H9 (cell line): ENCODE results near the gene BUB1. TPM values are rescaled to one million over a fixed set of nuclear protein-coding genes. Genes with fewer than 3 reads are reported as not detected.
A peak's percentile ranks its signal among the peaks of the same experiment; 100 is the strongest.

ENCODE experiments used
- DNase-seq: peaks from one replicate; pipeline ENCODE4 v3.0.0-alpha.2; 2017
- H2AFZ ChIP-seq: one replicate; pipeline ENCODE4 v1.6.1; 2013; ENCODE audit warnings: mild to moderate bottlenecking, low read length, control low read depth, moderate library complexity
- H2AK5ac ChIP-seq: 2 replicates; pipeline ENCODE4 v1.6.1; 2013; ENCODE audit warnings: low read length, control low read depth, mixed read lengths; ENCODE audit not compliant: insufficient read length
- H2BK120ac ChIP-seq: one replicate; pipeline ENCODE4 v1.6.1; 2013; ENCODE audit warnings: low read depth, mild to moderate bottlenecking, low read length, control low read depth, inconsistent platforms; ENCODE audit not compliant: poor library complexity, severe bottlenecking
- H2BK12ac ChIP-seq: 2 replicates; pipeline ENCODE4 v1.6.1; 2013; ENCODE audit warnings: low read length, control low read depth, mixed read lengths, low read depth; ENCODE audit not compliant: insufficient read length
- H2BK15ac ChIP-seq: 2 replicates; pipeline ENCODE4 v1.6.1; 2013; ENCODE audit warnings: low read depth, low read length, control low read depth
- H2BK20ac ChIP-seq: one replicate; pipeline ENCODE4 v1.6.1; 2013; ENCODE audit warnings: low read depth, mild to moderate bottlenecking, low read length, control low read depth, inconsistent platforms; ENCODE audit not compliant: poor library complexity, severe bottlenecking
- H2BK5ac ChIP-seq: 2 replicates; pipeline ENCODE4 v1.6.1; 2013; ENCODE audit warnings: low read length, control low read depth, mixed read lengths; ENCODE audit not compliant: insufficient read length
- H3K14ac ChIP-seq: 2 replicates; pipeline ENCODE4 v1.6.1; 2013; ENCODE audit warnings: low read length, control low read depth; ENCODE audit not compliant: insufficient read depth
- H3K18ac ChIP-seq: 2 replicates; pipeline ENCODE4 v1.6.1; 2013; ENCODE audit warnings: low read depth, mild to moderate bottlenecking, mixed read lengths, low read length, control low read depth; ENCODE audit not compliant: insufficient read length
- H3K23ac ChIP-seq: 2 replicates; pipeline ENCODE4 v1.6.1; 2013; ENCODE audit warnings: low read length, control low read depth, mixed read lengths, low read depth; ENCODE audit not compliant: insufficient read length
- H3K23me2 ChIP-seq: 2 replicates; pipeline ENCODE4 v1.6.1; 2013; ENCODE audit warnings: low read depth, mild to moderate bottlenecking, mixed read lengths, low read length, control low read depth; ENCODE audit not compliant: insufficient read length, poor library complexity, severe bottlenecking
- H3K27ac ChIP-seq: 2 replicates; pipeline ENCODE4 v1.5.1; 2013; ENCODE audit warnings: low read length, control low read depth, mixed read lengths, low read depth; ENCODE audit not compliant: insufficient read length
- H3K27me3 ChIP-seq: 2 replicates; pipeline ENCODE4 v1.6.1; 2013; ENCODE audit warnings: low read length, control low read depth, inconsistent platforms; ENCODE audit not compliant: insufficient read depth
- H3K4ac ChIP-seq: 2 replicates; pipeline ENCODE4 v1.6.1; 2013; ENCODE audit warnings: low read depth, mild to moderate bottlenecking, control low read depth, inconsistent platforms, low read length, moderate library complexity
- H3K4me1 ChIP-seq: 2 replicates; pipeline ENCODE4 v1.6.1; 2013; ENCODE audit warnings: low read length, control low read depth, inconsistent platforms; ENCODE audit not compliant: insufficient read depth
- H3K4me2 ChIP-seq: 2 replicates; pipeline ENCODE4 v1.6.1; 2013; ENCODE audit warnings: low read length, control low read depth, mixed read lengths; ENCODE audit not compliant: insufficient read length, insufficient read depth
- H3K56ac ChIP-seq: 2 replicates; pipeline ENCODE4 v1.6.1; 2013; ENCODE audit warnings: low read depth, mild to moderate bottlenecking, mixed read lengths, low read length, control low read depth; ENCODE audit not compliant: insufficient read length
- H3K79me1 ChIP-seq: 2 replicates; pipeline ENCODE4 v1.6.1; 2013; ENCODE audit warnings: low read depth, mild to moderate bottlenecking, moderate library complexity, low read length, control low read depth, inconsistent platforms; ENCODE audit not compliant: insufficient read depth, poor library complexity, severe bottlenecking
- H3K79me2 ChIP-seq: 2 replicates; pipeline ENCODE4 v1.6.1; 2013; ENCODE audit warnings: low read length, control low read depth, inconsistent platforms; ENCODE audit not compliant: insufficient read depth
- H3K9ac ChIP-seq: 2 replicates; pipeline ENCODE4 v1.6.1; 2013; ENCODE audit warnings: low read length, control low read depth, mixed read lengths; ENCODE audit not compliant: insufficient read length; ENCODE audit errors: extremely low read depth
- H3K9me3 ChIP-seq: one replicate; pipeline ENCODE4 v1.6.1; 2013; ENCODE audit warnings: low read depth, low read length, inconsistent platforms; ENCODE audit not compliant: control insufficient read depth
- H3T11ph ChIP-seq: one replicate; pipeline ENCODE4 v1.6.1; 2013; ENCODE audit warnings: mild to moderate bottlenecking, low read length, control low read depth, inconsistent platforms
- H4K20me1 ChIP-seq: one replicate; pipeline ENCODE4 v1.6.1; 2013; ENCODE audit not compliant: control insufficient read depth, insufficient read length, insufficient read depth
- H4K5ac ChIP-seq: 2 replicates; pipeline ENCODE4 v1.6.1; 2013; ENCODE audit warnings: low read depth, mild to moderate bottlenecking, mixed read lengths, low read length, control low read depth; ENCODE audit not compliant: insufficient read length
- H4K8ac ChIP-seq: replicated peaks from 2 replicates; pipeline ENCODE4 v1.6.1; 2013; ENCODE audit warnings: low read length, control low read depth, mixed read lengths, low read depth; ENCODE audit not compliant: insufficient read length
- H4K91ac ChIP-seq: 2 replicates; pipeline ENCODE4 v1.6.1; 2013; ENCODE audit warnings: low read depth, mild to moderate bottlenecking, moderate library complexity, mixed read lengths, low read length, control low read depth; ENCODE audit not compliant: insufficient read length
- H3K27ac Mint-ChIP-seq, 3 experiments: 2 replicates in 2 of 3; 3 replicates in 1 of 3; pipeline ENCODE4 v1.8.0; 2020 to 2021; ENCODE audit warnings: mixed read lengths in 3 of 3, mild to moderate bottlenecking in 1 of 3, moderate library complexity in 1 of 3
- H3K27me3 Mint-ChIP-seq: 2 replicates; pipeline ENCODE4 v1.8.0; 2021; ENCODE audit warnings: low read depth, mild to moderate bottlenecking, moderate library complexity, mixed read lengths
- H3K36me3 Mint-ChIP-seq, 3 experiments: 2 replicates in 2 of 3; 3 replicates in 1 of 3; pipeline ENCODE4 v1.8.0; 2020 to 2021; ENCODE audit warnings: low read depth in 3 of 3, mixed read lengths in 3 of 3; ENCODE audit not compliant: insufficient read depth in 1 of 3
- H3K4me1 Mint-ChIP-seq, 2 experiments: 2 replicates each; pipeline ENCODE4 v1.8.0; 2020; ENCODE audit warnings: mixed read lengths in 2 of 2
- H3K4me3 Mint-ChIP-seq, 2 experiments: 2 replicates in 1 of 2; 3 replicates in 1 of 2; pipeline ENCODE4 v1.8.0; 2020 to 2021; ENCODE audit warnings: mild to moderate bottlenecking in 2 of 2, mixed read lengths in 2 of 2, moderate library complexity in 1 of 2
- H3K9me3 Mint-ChIP-seq, 2 experiments: 2 replicates in 1 of 2; 3 replicates in 1 of 2; pipeline ENCODE4 v1.8.0; 2020; ENCODE audit warnings: mild to moderate bottlenecking in 2 of 2, mixed read lengths in 2 of 2, moderate library complexity in 1 of 2
- WGBS: extraction: QIAGEN DNeasy Blood & Tissue Kit; methylation state at CpG from one replicate; pipeline ENCODE4 v1.1.7; 2013; ENCODE audit warnings: missing lambda C conversion rate, low lambda C conversion rate, mixed read lengths; ENCODE audit not compliant: insufficient read length; ENCODE audit errors: extremely low coverage; 5-methylcytosine and 5-hydroxymethylcytosine counted together
- total RNA-seq: library from RNA; stranded (reverse); gene quantifications from 2 replicates; pipeline ENCODE4 v1.2.1, GENCODE V29; 2021
- TF ChIP-seq, protein P1 (sequence below): fragments of 200-600 bp; sonication (generic); conservative IDR thresholded peaks from 3 replicates; pipeline ENCODE4 v1.8.0; 2021; ENCODE audit warnings: antibody characterized with exemption, mild to moderate bottlenecking

BUB1 gene
- total RNA-seq, 1 experiment from 2014 or later: 144 TPM

DNA sequence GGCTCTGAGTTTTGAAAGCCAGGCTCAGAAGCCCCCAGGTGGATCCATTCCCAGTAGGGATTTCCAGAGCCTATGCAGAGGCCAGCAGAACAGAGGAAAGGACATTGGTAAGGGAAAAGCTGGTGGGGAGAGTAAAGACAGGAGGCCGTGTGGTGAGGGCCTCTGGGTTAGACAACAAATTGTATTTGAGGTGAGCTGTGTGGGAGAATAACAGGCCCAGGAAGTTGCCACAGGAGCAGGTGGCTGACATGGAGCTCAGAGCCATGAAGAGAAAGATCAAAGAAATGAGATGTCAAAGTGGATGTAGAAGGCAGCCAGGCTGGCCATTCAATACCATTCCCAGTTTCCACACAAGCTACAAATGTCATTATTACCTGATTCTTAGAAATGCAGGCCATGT lies 8.8 kb downstream of the BUB1 start:
- Mint-ChIP-seq H3K4me3 (no peak overlapping the region), H3K27me3 (no peaks in the 10 kb centered on the region), H3K36me3 (peaks cover 70 to 96% (median 94%) of the 10 kb centered on the region in 3 experiments), H3K9me3 (no peaks in the 10 kb centered on the region), H3K4me1 (peaks cover under 1 to 8% of the 10 kb centered on the region in 2 experiments; a peak in 3 of 4 replicates), H3K27ac (peak overlapping the region in 2 of 3 experiments; percentile 7 to 55; a peak in 2 of 7 replicates)
- Histone ChIP-seq H2AFZ (no peak overlapping the region), H3K9me3 (no peaks in the 10 kb centered on the region), H3K27me3 (no peaks in the 10 kb centered on the region), H3T11ph (no peak overlapping the region), H3K23me2 (no peaks in the 10 kb centered on the region), H3K56ac (no peak overlapping the region), H2BK120ac (no peak overlapping the region), H2BK20ac (no peak overlapping the region), H3K18ac (no peak overlapping the region), H2BK5ac (no peak overlapping the region), H3K27ac (no peak overlapping the region), H3K79me2 (no peaks in the 10 kb centered on the region; the same call in 1 of the 2 replicates), H4K5ac (no peak overlapping the region), H3K4ac (no peak overlapping the region), H3K4me2 (no peak overlapping the region), H2BK15ac (no peak overlapping the region), H4K20me1 (no peaks in the 10 kb centered on the region), H3K14ac (no peak overlapping the region), H4K8ac (no peak overlapping the region), H4K91ac (no peak overlapping the region), H3K23ac (no peak overlapping the region), H3K79me1 (peaks cover 6% of the 10 kb centered on the region), H3K4me1 (no peaks in the 10 kb centered on the region), H2AK5ac (no peak overlapping the region), H3K9ac (no peak overlapping the region), H2BK12ac (no peak overlapping the region)
- TF ChIP-seq, protein P1, sequence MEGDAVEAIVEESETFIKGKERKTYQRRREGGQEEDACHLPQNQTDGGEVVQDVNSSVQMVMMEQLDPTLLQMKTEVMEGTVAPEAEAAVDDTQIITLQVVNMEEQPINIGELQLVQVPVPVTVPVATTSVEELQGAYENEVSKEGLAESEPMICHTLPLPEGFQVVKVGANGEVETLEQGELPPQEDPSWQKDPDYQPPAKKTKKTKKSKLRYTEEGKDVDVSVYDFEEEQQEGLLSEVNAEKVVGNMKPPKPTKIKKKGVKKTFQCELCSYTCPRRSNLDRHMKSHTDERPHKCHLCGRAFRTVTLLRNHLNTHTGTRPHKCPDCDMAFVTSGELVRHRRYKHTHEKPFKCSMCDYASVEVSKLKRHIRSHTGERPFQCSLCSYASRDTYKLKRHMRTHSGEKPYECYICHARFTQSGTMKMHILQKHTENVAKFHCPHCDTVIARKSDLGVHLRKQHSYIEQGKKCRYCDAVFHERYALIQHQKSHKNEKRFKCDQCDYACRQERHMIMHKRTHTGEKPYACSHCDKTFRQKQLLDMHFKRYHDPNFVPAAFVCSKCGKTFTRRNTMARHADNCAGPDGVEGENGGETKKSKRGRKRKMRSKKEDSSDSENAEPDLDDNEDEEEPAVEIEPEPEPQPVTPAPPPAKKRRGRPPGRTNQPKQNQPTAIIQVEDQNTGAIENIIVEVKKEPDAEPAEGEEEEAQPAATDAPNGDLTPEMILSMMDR: no peak
- no CpG with 5 or more reads among the region's 1 CpG for WGBS
- DNase-seq: no peak
